Hepatocyte (in vitro differentiated cells): ENCODE results near the gene BMP6. TPM values are rescaled to one million over a fixed set of nuclear protein-coding genes. Genes with fewer than 3 reads are reported as not detected.

Source experiments
- DNase-seq: peaks from one replicate; pipeline ENCODE4 v3.0.0-alpha.2; 2016; ENCODE audit warnings: low spot score
- H2AFZ ChIP-seq: fragments of 200-600 bp; sonication (generic); 2 replicates; pipeline ENCODE4 v1.6.0; 2016; ENCODE audit warnings: antibody characterized with exemption, mild to moderate bottlenecking
- H3K27ac ChIP-seq: fragments of 200-600 bp; sonication (generic); 2 replicates; pipeline ENCODE4 v1.5.1; 2016; ENCODE audit warnings: mild to moderate bottlenecking
- H3K27me3 ChIP-seq: fragments of 200-600 bp; sonication (generic); 2 replicates; pipeline ENCODE4 v1.6.1; 2016
- H3K36me3 ChIP-seq: fragments of 200-600 bp; sonication (generic); replicated peaks from 2 replicates; pipeline ENCODE4 v1.5.1; 2016; ENCODE audit warnings: low read depth; ENCODE audit not compliant: insufficient read depth
- H3K4me1 ChIP-seq: fragments of 200-600 bp; sonication (generic); 2 replicates; pipeline ENCODE4 v1.5.1; 2016; ENCODE audit warnings: mild to moderate bottlenecking, moderate library complexity; ENCODE audit not compliant: insufficient read depth
- H3K4me2 ChIP-seq: fragments of 200-600 bp; sonication (generic); 2 replicates; pipeline ENCODE4 v1.6.0; 2016
- H3K4me3 ChIP-seq: fragments of 200-600 bp; sonication (generic); 2 replicates; pipeline ENCODE4 v1.5.1; 2016; ENCODE audit warnings: mild to moderate bottlenecking
- H3K79me2 ChIP-seq: fragments of 200-600 bp; sonication (generic); 2 replicates; pipeline ENCODE4 v1.6.0; 2017; ENCODE audit warnings: mild to moderate bottlenecking
- H3K9me2 ChIP-seq: fragments of 200-600 bp; sonication (generic); replicated peaks from 2 replicates; pipeline ENCODE4 v1.6.0; 2017; ENCODE audit warnings: mild to moderate bottlenecking; ENCODE audit not compliant: insufficient read depth
- H3K9me3 ChIP-seq: fragments of 200-600 bp; sonication (generic); 2 replicates; pipeline ENCODE4 v1.5.1; 2016; ENCODE audit warnings: low read depth, mild to moderate bottlenecking
- H4K20me1 ChIP-seq: fragments of 200-600 bp; sonication (generic); 2 replicates; pipeline ENCODE4 v1.6.0; 2016; ENCODE audit warnings: mild to moderate bottlenecking; ENCODE audit not compliant: insufficient read depth, poor library complexity, severe bottlenecking
- CTCF ChIP-seq: fragments of 200-600 bp; sonication (generic); IDR thresholded peaks from 2 replicates; pipeline ENCODE4 v1.5.1; 2016; ENCODE audit warnings: antibody characterized with exemption, mild to moderate bottlenecking; ENCODE audit not compliant: poor library complexity
- EZH2 ChIP-seq: fragments of 200-600 bp; sonication (generic); IDR thresholded peaks from 2 replicates; pipeline ENCODE4 v1.6.1; 2016; ENCODE audit warnings: antibody characterized with exemption, mild to moderate bottlenecking, borderline replicate concordance
- EZH2phosphoT487 ChIP-seq: fragments of 200-600 bp; sonication (generic); IDR thresholded peaks from one replicate; pipeline ENCODE4 v1.6.1; 2018; ENCODE audit warnings: antibody characterized with exemption, mild to moderate bottlenecking, low read depth, moderate library complexity; ENCODE audit not compliant: unreplicated experiment, severe bottlenecking
- WGBS: methylation state at CpG from one replicate; pipeline ENCODE4 v1.1.6; 2016; ENCODE audit warnings: low lambda C conversion rate; ENCODE audit errors: missing lambda C conversion rate; 5-methylcytosine and 5-hydroxymethylcytosine counted together
- polyA plus RNA-seq: library from polyadenylated mRNA; unstranded; fragments of >200 nt; fragmentation: Nextera tagmentation; extraction: Ambion mirVana; gene quantifications from 2 replicates; pipeline ENCODE4 v1.2.1, GENCODE V29; 2016
- total RNA-seq: library from RNA; depleted of rRNA; stranded (reverse); fragments of >200 nt; gene quantifications from 2 replicates; pipeline ENCODE4 v1.2.3, GENCODE V29; 2014

The BMP6 gene
- total and polyA plus RNA-seq, 2 experiments from 2014 or later, result 4.0 to 4.3 TPM

GRCh38 chr6:7911345-7911725 is 185.4 kb downstream of the BMP6 start:
- H3K36me3 ChIP-seq, result no peaks in the 10 kb centered on the region
- peaks cover 12% of the 10 kb centered on the region for H3K4me1 ChIP-seq
- no peaks in the 10 kb centered on the region for H3K9me3 ChIP-seq
- WGBS, result 76% methylated on average over 11 of the region's 11 CpGs
- H3K9me2 ChIP-seq, result no peaks in the 10 kb centered on the region
- peaks cover 35% of the 10 kb centered on the region for H3K79me2 ChIP-seq
- TF ChIP-seq CTCF (no peak), EZH2 (no peak), EZH2phosphoT487 (no peak)
- no peak for DNase-seq
- peak overlapping the region; percentile 87 for H3K27ac ChIP-seq
- peak overlapping the region; percentile 96 for H2AFZ ChIP-seq
- peak overlapping the region; percentile 61 for H3K4me3 ChIP-seq
- H4K20me1 ChIP-seq, result peaks cover 30% of the 10 kb centered on the region
- no peaks in the 10 kb centered on the region for H3K27me3 ChIP-seq
- peak overlapping the region; percentile 92 for H3K4me2 ChIP-seq

- Histone ChIP-seq H2AFZ (no peak overlapping the region), H4K20me1 (peaks cover 25% of the 10 kb centered on the region), H3K27me3 (no peaks in the 10 kb centered on the region), H3K9me2 (no peaks in the 10 kb centered on the region), H3K4me2 (no peak overlapping the region), H3K9me3 (no peaks in the 10 kb centered on the region), H3K4me3 (no peak overlapping the region), H3K36me3 (no peaks in the 10 kb centered on the region), H3K4me1 (peaks cover 12% of the 10 kb centered on the region), H3K79me2 (peaks cover 28% of the 10 kb centered on the region), H3K27ac (no peak overlapping the region)
- DNase-seq, result no peak
- TF ChIP-seq CTCF (no peak), EZH2 (no peak), EZH2phosphoT487 (no peak)
- WGBS, result 88% methylated on average over 6 of the region's 6 CpGs
Measured at GRCh38 chr6:7912024-7912423, 186.1 kb downstream of the BMP6 start.

- no peak overlapping the region for H3K4me3 ChIP-seq
- 79% methylated on average over 8 of the region's 8 CpGs for WGBS
- peaks cover 16% of the 10 kb centered on the region for H4K20me1 ChIP-seq
- no peaks in the 10 kb centered on the region for H3K9me2 ChIP-seq
- no peaks in the 10 kb centered on the region for H3K9me3 ChIP-seq
- peaks cover 19% of the 10 kb centered on the region for H3K79me2 ChIP-seq
- no peak overlapping the region for H2AFZ ChIP-seq
- peaks cover 12% of the 10 kb centered on the region for H3K4me1 ChIP-seq
- H3K27me3 ChIP-seq, result no peaks in the 10 kb centered on the region
- no peak for DNase-seq
- no peaks in the 10 kb centered on the region for H3K36me3 ChIP-seq
- no peak overlapping the region for H3K27ac ChIP-seq
- no peak overlapping the region for H3K4me2 ChIP-seq
- no peak for TF ChIP-seq CTCF
Measured at GRCh38 chr6:7912736-7913517, 187.0 kb downstream of the BMP6 start.
